Testis (tissue), 2 donors: ENCODE measurements around the gene RNF11.

Experiments
- CTCF ChIP-seq, 3 experiments: fragments of 450-650 bp in 2 of 3; fragments of 200-600 bp in 1 of 3; sonication (generic) in 1 of 3; IDR thresholded peaks; one replicate each; pipeline ENCODE4 v1.5.1; 2016 to 2019; ENCODE audit warnings: antibody characterized with exemption in 3 of 3, mild to moderate bottlenecking in 2 of 3, moderate library complexity in 1 of 3
- POLR2A ChIP-seq: fragments of 450-650 bp; IDR thresholded peaks from one replicate; pipeline ENCODE4 v1.6.1; 2017; ENCODE audit warnings: antibody characterized with exemption, mild to moderate bottlenecking, moderate library complexity

GRCh38 chr1:51294566-51295184, 58.6 kb downstream of the RNF11 start:
- TF ChIP-seq CTCF (IDR thresholded peaks at IDR 0.05) (no peak), POLR2A (no peak)
